ENCODE measurements around the gene FBXO21. TPM values are rescaled to one million over a fixed set of nuclear protein-coding genes. Genes with fewer than 3 reads are reported as not detected.

The FBXO21 gene
- total RNA-seq, 1 experiment from 2014 or later: 37.8 TPM

DNA sequence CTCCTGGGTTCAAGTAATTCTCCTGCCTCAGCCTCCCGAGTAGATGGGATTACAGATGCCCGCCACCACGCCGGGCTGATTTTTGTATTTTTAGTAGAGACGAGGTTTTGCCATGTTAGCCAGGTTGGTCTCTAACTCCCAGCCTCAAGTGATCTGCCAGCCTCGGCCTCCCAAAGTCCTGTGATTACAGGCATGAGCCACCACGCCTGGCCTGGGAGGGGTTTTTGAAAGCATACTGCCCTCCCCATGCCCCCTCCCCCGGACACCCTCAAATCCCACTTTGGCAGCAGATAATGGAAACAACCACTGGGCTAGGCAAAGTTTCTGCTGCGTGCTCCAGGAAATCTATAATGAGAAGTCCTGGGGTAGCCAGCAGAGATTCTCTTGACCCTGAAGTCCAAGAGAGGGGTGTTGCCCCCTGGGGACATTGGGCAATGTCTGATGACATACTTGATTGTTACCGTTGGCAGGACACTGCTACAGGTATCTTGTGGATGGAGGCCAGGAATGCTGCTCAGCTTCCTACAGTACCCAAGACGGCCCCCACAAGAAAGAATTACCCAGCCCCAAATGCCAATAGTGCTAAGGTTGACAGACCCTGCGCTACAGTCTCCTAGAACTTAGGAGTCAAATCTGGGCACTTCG, 18.7 kb upstream of the FBXO21 start:
- no peak for DNase-seq (ENCODE audit: low read depth, low spot score)
- CTCF ChIA-PET: interaction anchor here (0.6 to 0.7 kb wide), 2 partner anchors 115 to 648 kb away, joined by 3 read pairs; no protein-coding TSS in a partner anchor
- H3K9me3 ChIP-seq (ENCODE audit: control insufficient read depth, insufficient read depth, low read depth, low read length): no peaks in the 10 kb centered on the region
- BruUV-seq (replicated peaks): no TSS peak
- H3K27me3 ChIP-seq (ENCODE audit: control insufficient read depth, insufficient read depth, low read length): no peaks in the 10 kb centered on the region
- intact Hi-C loops (cut with micrococcal nuclease; ENCODE audit: unreplicated experiment): no loop called here
- no peaks in the 10 kb centered on the region for H3K4me1 ChIP-seq (ENCODE audit: control insufficient read depth, insufficient read depth, low read length)
- POLR2A ChIA-PET: no interaction called here
- H3K27ac ChIP-seq (ENCODE audit: low read length): no peak overlapping the region
- TF ChIP-seq, protein P1, sequence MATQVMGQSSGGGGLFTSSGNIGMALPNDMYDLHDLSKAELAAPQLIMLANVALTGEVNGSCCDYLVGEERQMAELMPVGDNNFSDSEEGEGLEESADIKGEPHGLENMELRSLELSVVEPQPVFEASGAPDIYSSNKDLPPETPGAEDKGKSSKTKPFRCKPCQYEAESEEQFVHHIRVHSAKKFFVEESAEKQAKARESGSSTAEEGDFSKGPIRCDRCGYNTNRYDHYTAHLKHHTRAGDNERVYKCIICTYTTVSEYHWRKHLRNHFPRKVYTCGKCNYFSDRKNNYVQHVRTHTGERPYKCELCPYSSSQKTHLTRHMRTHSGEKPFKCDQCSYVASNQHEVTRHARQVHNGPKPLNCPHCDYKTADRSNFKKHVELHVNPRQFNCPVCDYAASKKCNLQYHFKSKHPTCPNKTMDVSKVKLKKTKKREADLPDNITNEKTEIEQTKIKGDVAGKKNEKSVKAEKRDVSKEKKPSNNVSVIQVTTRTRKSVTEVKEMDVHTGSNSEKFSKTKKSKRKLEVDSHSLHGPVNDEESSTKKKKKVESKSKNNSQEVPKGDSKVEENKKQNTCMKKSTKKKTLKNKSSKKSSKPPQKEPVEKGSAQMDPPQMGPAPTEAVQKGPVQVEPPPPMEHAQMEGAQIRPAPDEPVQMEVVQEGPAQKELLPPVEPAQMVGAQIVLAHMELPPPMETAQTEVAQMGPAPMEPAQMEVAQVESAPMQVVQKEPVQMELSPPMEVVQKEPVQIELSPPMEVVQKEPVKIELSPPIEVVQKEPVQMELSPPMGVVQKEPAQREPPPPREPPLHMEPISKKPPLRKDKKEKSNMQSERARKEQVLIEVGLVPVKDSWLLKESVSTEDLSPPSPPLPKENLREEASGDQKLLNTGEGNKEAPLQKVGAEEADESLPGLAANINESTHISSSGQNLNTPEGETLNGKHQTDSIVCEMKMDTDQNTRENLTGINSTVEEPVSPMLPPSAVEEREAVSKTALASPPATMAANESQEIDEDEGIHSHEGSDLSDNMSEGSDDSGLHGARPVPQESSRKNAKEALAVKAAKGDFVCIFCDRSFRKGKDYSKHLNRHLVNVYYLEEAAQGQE (IDR thresholded peaks at IDR 0.05; ENCODE audit: insufficient read depth in 1 of 2, low read depth in 2 of 2, low read length in 1 of 2): no peak
- TF ChIP-seq TCF7L2 (IDR thresholded peaks at IDR 0.05; ENCODE audit: low read depth, low read length): no peak
- TF ChIP-seq, protein P2, sequence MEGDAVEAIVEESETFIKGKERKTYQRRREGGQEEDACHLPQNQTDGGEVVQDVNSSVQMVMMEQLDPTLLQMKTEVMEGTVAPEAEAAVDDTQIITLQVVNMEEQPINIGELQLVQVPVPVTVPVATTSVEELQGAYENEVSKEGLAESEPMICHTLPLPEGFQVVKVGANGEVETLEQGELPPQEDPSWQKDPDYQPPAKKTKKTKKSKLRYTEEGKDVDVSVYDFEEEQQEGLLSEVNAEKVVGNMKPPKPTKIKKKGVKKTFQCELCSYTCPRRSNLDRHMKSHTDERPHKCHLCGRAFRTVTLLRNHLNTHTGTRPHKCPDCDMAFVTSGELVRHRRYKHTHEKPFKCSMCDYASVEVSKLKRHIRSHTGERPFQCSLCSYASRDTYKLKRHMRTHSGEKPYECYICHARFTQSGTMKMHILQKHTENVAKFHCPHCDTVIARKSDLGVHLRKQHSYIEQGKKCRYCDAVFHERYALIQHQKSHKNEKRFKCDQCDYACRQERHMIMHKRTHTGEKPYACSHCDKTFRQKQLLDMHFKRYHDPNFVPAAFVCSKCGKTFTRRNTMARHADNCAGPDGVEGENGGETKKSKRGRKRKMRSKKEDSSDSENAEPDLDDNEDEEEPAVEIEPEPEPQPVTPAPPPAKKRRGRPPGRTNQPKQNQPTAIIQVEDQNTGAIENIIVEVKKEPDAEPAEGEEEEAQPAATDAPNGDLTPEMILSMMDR (IDR thresholded peaks at IDR 0.05): no peak
- no peak for TF ChIP-seq POLR2AphosphoS5 (IDR thresholded peaks at IDR 0.05; ENCODE audit: low read depth, low read length)
- no peak for TF ChIP-seq SIN3A (IDR thresholded peaks at IDR 0.05; ENCODE audit: borderline replicate concordance, insufficient read depth, low read depth, low read length)
- H3K4me3 ChIP-seq (ENCODE audit: low read depth in 2 of 2, low read length in 2 of 2): no peak overlapping the region
- no peaks in the 10 kb centered on the region for H3K36me3 ChIP-seq (ENCODE audit: control insufficient read depth, insufficient read depth, low read length)
- ATAC-seq: no peak
- in situ Hi-C loops (cut with HindIII; ENCODE audit: low pct_unique_long_range_greater_than_20kb, low sequenced_read_pairs): no loop called here

DNA sequence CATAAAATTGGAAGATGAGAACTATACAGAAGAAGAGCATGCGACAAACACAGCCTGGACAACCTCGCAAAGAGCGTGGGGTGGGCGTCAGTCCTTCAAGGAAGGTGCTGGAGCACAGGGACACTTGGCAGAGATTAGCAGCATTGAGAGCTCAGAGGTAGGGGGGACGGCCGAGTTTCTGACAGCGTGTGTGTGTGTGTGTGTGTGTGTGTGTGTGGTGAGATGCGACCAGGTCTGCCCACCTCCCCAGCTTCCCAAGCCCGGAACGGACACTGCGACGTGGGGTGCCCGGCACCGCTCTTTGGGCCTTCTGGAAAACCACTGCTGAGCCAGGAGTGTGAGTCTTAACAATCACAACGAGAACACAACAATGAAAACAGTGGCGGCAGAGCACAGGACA, 17.9 kb upstream of the FBXO21 start:
- DNase-seq (ENCODE audit: low read depth, low spot score): no peak
- Histone ChIP-seq H3K9me3 (ENCODE audit: control insufficient read depth, insufficient read depth, low read depth, low read length) (no peaks in the 10 kb centered on the region), H3K36me3 (ENCODE audit: control insufficient read depth, insufficient read depth, low read length) (no peaks in the 10 kb centered on the region), H3K4me3 (ENCODE audit: low read depth in 2 of 2, low read length in 2 of 2) (no peak overlapping the region), H3K27me3 (ENCODE audit: control insufficient read depth, insufficient read depth, low read length) (no peaks in the 10 kb centered on the region), H3K4me1 (ENCODE audit: control insufficient read depth, insufficient read depth, low read length) (no peaks in the 10 kb centered on the region), H3K27ac (ENCODE audit: low read length) (no peak overlapping the region)
- in situ Hi-C loops (cut with HindIII; ENCODE audit: low pct_unique_long_range_greater_than_20kb, low sequenced_read_pairs): no loop called here
- TF ChIP-seq, protein P2 (IDR thresholded peaks at IDR 0.05): no peak
- no peak for TF ChIP-seq TCF7L2 (IDR thresholded peaks at IDR 0.05; ENCODE audit: low read depth, low read length)
- no peak for TF ChIP-seq SIN3A (IDR thresholded peaks at IDR 0.05; ENCODE audit: borderline replicate concordance, insufficient read depth, low read depth, low read length)
- no peak for TF ChIP-seq POLR2AphosphoS5 (IDR thresholded peaks at IDR 0.05; ENCODE audit: low read depth, low read length)
- TF ChIP-seq, protein P1 (IDR thresholded peaks at IDR 0.05; ENCODE audit: insufficient read depth in 1 of 2, low read depth in 2 of 2, low read length in 1 of 2): no peak
- intact Hi-C loops (cut with micrococcal nuclease; ENCODE audit: unreplicated experiment): no loop called here
- ChIA-PET CTCF (interaction anchor here (0.7 kb wide), 1 partner anchor 114 kb away, joined by 3 read pairs; no protein-coding TSS in a partner anchor), POLR2A (no interaction called here)
- no peak for ATAC-seq
- BruUV-seq (replicated peaks): no TSS peak
